HG02884 (cell line): Measurements from ENCODE around the gene LCNL1.

Experiments
- ATAC-seq: cut with Tn5 transposase; IDR thresholded peaks from one replicate; pipeline ENCODE4 v1.9.1; 2021; ENCODE audit warnings: mild to moderate bottlenecking, moderate library complexity; ENCODE audit not compliant: unreplicated experiment

LCNL1 gene

GRCh38 chr9:136958473-136958872 is 24.3 kb upstream of the LCNL1 start:
- ATAC-seq, result no peak

GRCh38 chr9:136958898-136959850 is 23.6 kb upstream of the LCNL1 start:
- no peak for ATAC-seq

- no peak for ATAC-seq
Observed at GRCh38 chr9:136960212-136960937, 22.4 kb upstream of the LCNL1 start.

GRCh38 chr9:136960938-136961275 is 21.9 kb upstream of the LCNL1 start:
- ATAC-seq, result no peak

- no peak for ATAC-seq
Observed at GRCh38 chr9:136961279-136962065, 21.3 kb upstream of the LCNL1 start.

- no peak for ATAC-seq
Observed at GRCh38 chr9:136962163-136962562, 20.6 kb upstream of the LCNL1 start.

- ATAC-seq, result no peak
Observed at GRCh38 chr9:136962701-136963248, 20.0 kb upstream of the LCNL1 start.

GRCh38 chr9:136963341-136963740 is 19.5 kb upstream of the LCNL1 start:
- no peak for ATAC-seq

GRCh38 chr9:136963751-136964150 is 19.0 kb upstream of the LCNL1 start:
- ATAC-seq, result no peak

GRCh38 chr9:136964171-136964689 is 18.6 kb upstream of the LCNL1 start:
- no peak for ATAC-seq

- ATAC-seq, result no peak
Observed at GRCh38 chr9:136964833-136965422, 17.9 kb upstream of the LCNL1 start.

GRCh38 chr9:136965771-136966484 is 16.9 kb upstream of the LCNL1 start:
- no peak for ATAC-seq

- ATAC-seq, result no peak
Observed at GRCh38 chr9:136968333-136969127, 14.3 kb upstream of the LCNL1 start.

- ATAC-seq, result no peak
Observed at GRCh38 chr9:136969150-136969549, 13.6 kb upstream of the LCNL1 start.

GRCh38 chr9:136969774-136970173 is 13.0 kb upstream of the LCNL1 start:
- no peak for ATAC-seq

GRCh38 chr9:136970361-136970760 is 12.4 kb upstream of the LCNL1 start:
- no peak for ATAC-seq

- no peak for ATAC-seq
Observed at GRCh38 chr9:136971746-136972145, 11.0 kb upstream of the LCNL1 start.

GRCh38 chr9:136972335-136972734 is 10.5 kb upstream of the LCNL1 start:
- no peak for ATAC-seq

GRCh38 chr9:136972743-136973142 is 10.1 kb upstream of the LCNL1 start:
- no peak for ATAC-seq
